HepG2 (cell line): ENCODE results near the gene THRB. TPM values are rescaled to one million over a fixed set of nuclear protein-coding genes. Genes with fewer than 3 reads are reported as not detected.

Source experiments
- ATAC-seq: fragments of 200-7000 bp; cut with Tn5 transposase; 3 replicates; pipeline ENCODE4 v1.9.1; 2020; ENCODE audit warnings: mild to moderate bottlenecking, moderate library complexity
- BruUV-seq: library from RNA; stranded (reverse); fragments of 400-500 nt; replicated peaks from 2 replicates; lab custom pipeline; 2021; lab: Mats Ljungman, UMichigan
- CTCF ChIA-PET: fragments of 300-600 bp; formaldehyde crosslinking; extraction: SDS; loops from one replicate; lab custom pipeline; 2021; ENCODE audit warnings: low total read pairs, inconsistent platforms, low intra/inter-chr PET ratio; lab: Yijun Ruan, JAX
- POLR2A ChIA-PET: fragments of 350-600 bp; sonication (Branson Sonifier 250); formaldehyde crosslinking; loops from one replicate; lab custom pipeline; 2020; ENCODE audit warnings: antibody characterized with exemption, inconsistent platforms; lab: Yijun Ruan, JAX
- DNase-seq: peaks from one replicate; pipeline ENCODE4 v3.0.0-alpha.2; 2015; ENCODE audit warnings: low spot score
- FAIRE-seq: peaks from 3 replicates; lab custom pipeline; 2011; peaks lifted over from hg19 to GRCh38; lab: Jason Lieb, UNC
- H2AFZ ChIP-seq: one replicate; pipeline ENCODE4 v1.6.1; 2011; ENCODE audit warnings: low read length, inconsistent platforms
- H3K27ac ChIP-seq: fragments of 300-600 bp; 3 replicates; pipeline ENCODE4 v1.8.0; 2011; ENCODE audit warnings: mixed run types, mild to moderate bottlenecking, mixed read lengths, low read length, inconsistent platforms; ENCODE audit not compliant: insufficient read depth; ENCODE audit errors: extremely low read length
- H3K27me3 ChIP-seq, 2 experiments: fragments of 200-600 bp in 1 of 2; 2 replicates in 1 of 2; 3 replicates in 1 of 2; pipeline versions ENCODE4 v1.6.0 to v1.8.0; 2011; ENCODE audit warnings: low read length in 2 of 2, mild to moderate bottlenecking in 2 of 2, moderate library complexity in 2 of 2, inconsistent platforms in 1 of 2; ENCODE audit not compliant: insufficient read depth in 2 of 2, control insufficient read depth in 1 of 2
- H3K36me3 ChIP-seq, 2 experiments: fragments of 200-600 bp in 1 of 2; replicated peaks in 1 of 2; 2 replicates in 1 of 2; 3 replicates in 1 of 2; pipeline versions ENCODE4 v1.5.1 to v1.8.0; 2011; ENCODE audit warnings: low read length in 2 of 2, inconsistent platforms in 1 of 2; ENCODE audit not compliant: insufficient read depth in 2 of 2, control insufficient read depth in 1 of 2
- H3K4me1 ChIP-seq: 2 replicates; pipeline ENCODE4 v1.5.1; 2012; ENCODE audit warnings: low read length, inconsistent platforms; ENCODE audit not compliant: insufficient read depth
- H3K4me2 ChIP-seq: 2 replicates; pipeline ENCODE4 v1.6.0; 2011; ENCODE audit warnings: low read depth, low read length, inconsistent platforms
- H3K4me3 ChIP-seq, 3 experiments: fragments of 200-600 bp in 1 of 3; sonication (generic), shearing (Covaris generic) in 1 of 3; replicated peaks in 1 of 3; 2 replicates each; pipeline ENCODE4 v1.5.1; 2011 to 2016; ENCODE audit warnings: low read length in 3 of 3, inconsistent platforms in 2 of 3, low read depth in 2 of 3, mild to moderate bottlenecking in 2 of 3, control low read depth in 1 of 3, mixed read lengths in 1 of 3; ENCODE audit not compliant: insufficient read depth in 1 of 3
- H3K79me2 ChIP-seq: one replicate; pipeline ENCODE4 v1.6.1; 2011; ENCODE audit warnings: low read length, inconsistent platforms; ENCODE audit not compliant: insufficient read depth
- H3K9ac ChIP-seq: 2 replicates; pipeline ENCODE4 v1.6.0; 2011; ENCODE audit warnings: mild to moderate bottlenecking, low read depth, low read length, inconsistent platforms; ENCODE audit not compliant: insufficient read depth
- H3K9me3 ChIP-seq: 2 replicates; pipeline ENCODE4 v1.5.1; 2012; ENCODE audit warnings: mild to moderate bottlenecking, low read length
- H4K20me1 ChIP-seq: 2 replicates; pipeline ENCODE4 v1.6.0; 2011; ENCODE audit warnings: inconsistent platforms, mild to moderate bottlenecking, low read length, moderate library complexity; ENCODE audit not compliant: insufficient read depth
- HMGA1 ChIP-seq: sonication (generic); formaldehyde crosslinking; conservative IDR thresholded peaks from 2 replicates; pipeline ENCODE4 v1.4.0; 2020; ENCODE audit warnings: missing genetic modification reagents
- NFKBIZ ChIP-seq: IDR thresholded peaks from 2 replicates; pipeline ENCODE4 v1.6.1; 2018; ENCODE audit warnings: missing genetic modification reagents, missing compliant biosample characterization
- PHB2 ChIP-seq: fragments of 450-650 bp; IDR thresholded peaks from 2 replicates; pipeline ENCODE4 v1.6.1; 2018; ENCODE audit not compliant: partially characterized antibody
- WGBS: methylation state at CpG from one replicate; pipeline ENCODE4 v1.1.6; 2017; ENCODE audit warnings: low lambda C conversion rate; 5-methylcytosine and 5-hydroxymethylcytosine counted together
- in situ Hi-C: cut with HindIII; loops from 2 replicates; pipeline ENCODE4 v1.10.0; 2017; ENCODE audit warnings: low pct_unique_long_range_greater_than_20kb; ENCODE audit not compliant: extremely low pct_ligation_motif_present
- intact Hi-C: fragments of 100-400 bp; cut with micrococcal nuclease; formaldehyde crosslinking; loops from one replicate; pipeline ENCODE4 v1.10.0; 2022; ENCODE audit not compliant: unreplicated experiment
- polyA plus RNA-seq, 8 experiments: library from polyadenylated mRNA; depleted of rRNA in 3 of 8; stranded (reverse) in 7 of 8; unstranded in 1 of 8; fragments of >200 nt; fragmentation: Illumina TruSeq in 4 of 8; extraction: Trizol in 4 of 8; gene quantifications; 2 replicates each; pipeline versions ENCODE4 v1.2.1 to v1.2.3, GENCODE V29; 2011 to 2016; ENCODE audit warnings: low read depth in 4 of 8, missing spikeins in 1 of 8, mixed read lengths in 1 of 8; ENCODE audit not compliant: insufficient read depth in 1 of 8
- total RNA-seq, 5 experiments: library from RNA; depleted of rRNA; stranded (reverse); fragments of >200 nt; fragmentation: Illumina TruSeq; extraction: Trizol; gene quantifications; 2 replicates each; pipeline ENCODE4 v1.2.3, GENCODE V29; 2016; ENCODE audit warnings: low read depth in 1 of 5
- TF ChIP-seq, protein P1 (sequence below): sonication (generic); formaldehyde crosslinking; IDR thresholded peaks from 2 replicates; pipeline ENCODE4 v1.4.0; 2020; ENCODE audit warnings: missing genetic modification reagents, borderline replicate concordance
- TF ChIP-seq, protein P2 (sequence below): IDR thresholded peaks from 2 replicates; pipeline ENCODE4 v1.6.1; 2018; ENCODE audit warnings: missing genetic modification reagents
- TF ChIP-seq, protein P3 (sequence below): sonication (generic); formaldehyde crosslinking; conservative IDR thresholded peaks from 2 replicates; pipeline ENCODE4 v1.8.1; 2023; ENCODE audit warnings: missing genetic modification reagents
- TF ChIP-seq, protein P4 (sequence below): IDR thresholded peaks from 2 replicates; pipeline ENCODE4 v1.6.1; 2016; ENCODE audit warnings: control low read depth

The THRB gene
- total and polyA plus RNA-seq, 2 of the 13 experiments (the other 11 are each of a cell fraction or from before 2014, with no cell fraction given) = 4.7 to 22.7 TPM

DNA sequence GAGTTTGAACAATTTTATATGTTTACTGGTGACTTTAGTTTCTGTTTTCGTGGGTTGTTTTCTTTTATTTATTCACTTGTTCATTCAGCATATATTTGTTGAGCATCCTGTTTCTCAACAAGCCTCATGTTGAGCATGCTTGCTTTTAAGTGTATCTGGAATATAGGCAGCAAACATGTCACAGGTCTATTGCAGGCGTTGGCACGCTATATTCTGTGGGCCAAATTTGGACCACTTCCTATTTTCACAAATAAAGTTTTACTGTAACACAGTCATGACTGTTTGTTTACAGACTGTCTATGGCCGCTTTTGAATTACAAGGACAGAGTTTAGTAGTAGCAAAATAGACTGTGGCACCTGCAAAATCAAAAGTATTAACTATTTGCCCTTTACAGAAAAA is 89.6 kb downstream of the THRB start:
- H3K79me2 ChIP-seq = peaks cover 2% of the 10 kb centered on the region
- H3K4me3 ChIP-seq = no peak overlapping the region
- no TSS peak for BruUV-seq
- DNase-seq = no peak
- H3K9me3 ChIP-seq = peaks cover 4% of the 10 kb centered on the region
- TF ChIP-seq, protein P1, sequence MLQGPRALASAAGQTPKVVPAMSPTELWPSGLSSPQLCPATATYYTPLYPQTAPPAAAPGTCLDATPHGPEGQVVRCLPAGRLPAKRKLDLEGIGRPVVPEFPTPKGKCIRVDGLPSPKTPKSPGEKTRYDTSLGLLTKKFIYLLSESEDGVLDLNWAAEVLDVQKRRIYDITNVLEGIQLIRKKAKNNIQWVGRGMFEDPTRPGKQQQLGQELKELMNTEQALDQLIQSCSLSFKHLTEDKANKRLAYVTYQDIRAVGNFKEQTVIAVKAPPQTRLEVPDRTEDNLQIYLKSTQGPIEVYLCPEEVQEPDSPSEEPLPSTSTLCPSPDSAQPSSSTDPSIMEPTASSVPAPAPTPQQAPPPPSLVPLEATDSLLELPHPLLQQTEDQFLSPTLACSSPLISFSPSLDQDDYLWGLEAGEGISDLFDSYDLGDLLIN (CRISPR knock-in tag) = no peak
- TF ChIP-seq PHB2 (no peak), HMGA1 (CRISPR knock-in tag) (no peak), NFKBIZ (CRISPR knock-in tag) (no peak)
- TF ChIP-seq, protein P2, sequence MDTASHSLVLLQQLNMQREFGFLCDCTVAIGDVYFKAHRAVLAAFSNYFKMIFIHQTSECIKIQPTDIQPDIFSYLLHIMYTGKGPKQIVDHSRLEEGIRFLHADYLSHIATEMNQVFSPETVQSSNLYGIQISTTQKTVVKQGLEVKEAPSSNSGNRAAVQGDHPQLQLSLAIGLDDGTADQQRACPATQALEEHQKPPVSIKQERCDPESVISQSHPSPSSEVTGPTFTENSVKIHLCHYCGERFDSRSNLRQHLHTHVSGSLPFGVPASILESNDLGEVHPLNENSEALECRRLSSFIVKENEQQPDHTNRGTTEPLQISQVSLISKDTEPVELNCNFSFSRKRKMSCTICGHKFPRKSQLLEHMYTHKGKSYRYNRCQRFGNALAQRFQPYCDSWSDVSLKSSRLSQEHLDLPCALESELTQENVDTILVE = no peak
- TF ChIP-seq, protein P3, sequence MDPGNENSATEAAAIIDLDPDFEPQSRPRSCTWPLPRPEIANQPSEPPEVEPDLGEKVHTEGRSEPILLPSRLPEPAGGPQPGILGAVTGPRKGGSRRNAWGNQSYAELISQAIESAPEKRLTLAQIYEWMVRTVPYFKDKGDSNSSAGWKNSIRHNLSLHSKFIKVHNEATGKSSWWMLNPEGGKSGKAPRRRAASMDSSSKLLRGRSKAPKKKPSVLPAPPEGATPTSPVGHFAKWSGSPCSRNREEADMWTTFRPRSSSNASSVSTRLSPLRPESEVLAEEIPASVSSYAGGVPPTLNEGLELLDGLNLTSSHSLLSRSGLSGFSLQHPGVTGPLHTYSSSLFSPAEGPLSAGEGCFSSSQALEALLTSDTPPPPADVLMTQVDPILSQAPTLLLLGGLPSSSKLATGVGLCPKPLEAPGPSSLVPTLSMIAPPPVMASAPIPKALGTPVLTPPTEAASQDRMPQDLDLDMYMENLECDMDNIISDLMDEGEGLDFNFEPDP (CRISPR knock-in tag) = no peak
- TF ChIP-seq, protein P4, sequence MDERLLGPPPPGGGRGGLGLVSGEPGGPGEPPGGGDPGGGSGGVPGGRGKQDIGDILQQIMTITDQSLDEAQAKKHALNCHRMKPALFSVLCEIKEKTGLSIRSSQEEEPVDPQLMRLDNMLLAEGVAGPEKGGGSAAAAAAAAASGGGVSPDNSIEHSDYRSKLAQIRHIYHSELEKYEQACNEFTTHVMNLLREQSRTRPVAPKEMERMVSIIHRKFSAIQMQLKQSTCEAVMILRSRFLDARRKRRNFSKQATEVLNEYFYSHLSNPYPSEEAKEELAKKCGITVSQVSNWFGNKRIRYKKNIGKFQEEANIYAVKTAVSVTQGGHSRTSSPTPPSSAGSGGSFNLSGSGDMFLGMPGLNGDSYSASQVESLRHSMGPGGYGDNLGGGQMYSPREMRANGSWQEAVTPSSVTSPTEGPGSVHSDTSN (CRISPR knock-in tag) = no peak
- TF ChIP-seq, all 625 proteins: peak for 0
- no peak for FAIRE-seq
- Histone ChIP-seq H3K27me3 (no peaks in the 10 kb centered on the region), H2AFZ (no peak overlapping the region), H3K4me2 (no peak overlapping the region), H3K27ac (no peak overlapping the region), H4K20me1 (no peaks in the 10 kb centered on the region), H3K36me3 (no peaks in the 10 kb centered on the region), H3K9ac (no peak overlapping the region), H3K4me1 (peaks cover 11% of the 10 kb centered on the region; the same call in 1 of the 2 replicates)
- ChIA-PET POLR2A (no interaction called here), CTCF (no interaction called here)
- WGBS = 95% methylated on average over 4 of the region's 4 CpGs
- in situ Hi-C loops (no loop called here), intact Hi-C loops (no loop called here)
- no peak for ATAC-seq
